Lower leg skin (tissue), 3 donors: Measurements from ENCODE around the gene TULP4.

ENCODE experiments used
- CTCF ChIP-seq, 3 donors: fragments of 450-650 bp; IDR thresholded peaks; one replicate each; pipeline ENCODE4 v1.5.1; 2016; ENCODE audit warnings: antibody characterized with exemption in 3 of 3, mild to moderate bottlenecking in 3 of 3, moderate library complexity in 2 of 3
- POLR2A ChIP-seq, 2 donors: fragments of 450-650 bp; IDR thresholded peaks; one replicate each; pipeline ENCODE4 v1.6.1; 2016 to 2017; ENCODE audit warnings: antibody characterized with exemption in 2 of 2, mild to moderate bottlenecking in 1 of 2, moderate library complexity in 1 of 2

- no peak for TF ChIP-seq CTCF (IDR thresholded peaks at IDR 0.05)
- no peak for TF ChIP-seq POLR2A (IDR thresholded peaks at IDR 0.05)
These were observed 206.2 kb downstream of the TULP4 start for GRCh38 chr6:158518191-158519127.
